Stomach (tissue), 9 donors: ENCODE data around the gene GJC3. TPM values are rescaled to one million over a fixed set of nuclear protein-coding genes. Genes with fewer than 3 reads are reported as not detected.
"Not testable (repeated sequence)": the region's sequence is repeated elsewhere in the genome, so short reads cannot be mapped to it uniquely, and the experiment has no call there.

ENCODE experiments used
- DNase-seq, 2 donors: peaks; one replicate each; pipeline versions ENCODE4 v3.0.0 to v3.0.0-alpha.2; 2013 to 2019
- H3K27ac ChIP-seq, 5 donors: fragments of 200-600 bp in 4 of 5; sonication (generic) in 4 of 5; one replicate each; pipeline ENCODE4 v1.5.1; 2013 to 2019; ENCODE audit warnings: mild to moderate bottlenecking in 1 of 5, moderate library complexity in 1 of 5
- H3K27me3 ChIP-seq, 3 donors: fragments of 200-600 bp; sonication (generic); one replicate each; pipeline ENCODE4 v1.5.1; 2017 to 2019; ENCODE audit warnings: mixed run types in 1 of 3
- H3K36me3 ChIP-seq, 4 donors: fragments of 200-600 bp; sonication (generic); 1 replicate in 3 of 4; 2 replicates in 1 of 4; pipeline ENCODE4 v1.5.1; 2016 to 2019
- H3K4me1 ChIP-seq, 4 donors: fragments of 200-600 bp; sonication (generic); one replicate each; pipeline ENCODE4 v1.5.1; 2016 to 2019
- H3K4me3 ChIP-seq, 4 donors: fragments of 200-600 bp; sonication (generic) in 3 of 4; one replicate each; pipeline ENCODE4 v1.5.1; 2016 to 2019; ENCODE audit warnings: mild to moderate bottlenecking in 1 of 4
- H3K9me3 ChIP-seq, 4 donors: fragments of 200-600 bp; sonication (generic); one replicate each; pipeline ENCODE4 v1.5.1; 2016 to 2019
- EP300 ChIP-seq: sonication (generic); formaldehyde crosslinking; IDR thresholded peaks from one replicate; pipeline ENCODE4 v1.6.1; 2017; ENCODE audit warnings: antibody characterized with exemption
- POLR2A ChIP-seq, 4 donors: fragments of 450-650 bp; IDR thresholded peaks; one replicate each; pipeline ENCODE4 v1.6.1; 2016; ENCODE audit warnings: antibody characterized with exemption in 4 of 4, control low read depth in 2 of 4, mild to moderate bottlenecking in 1 of 4, moderate library complexity in 1 of 4
- POLR2AphosphoS5 ChIP-seq, 3 donors: sonication (generic); formaldehyde crosslinking; IDR thresholded peaks; one replicate each; pipeline ENCODE4 v1.6.1; 2016; ENCODE audit warnings: antibody characterized with exemption in 3 of 3
- WGBS, 5 donors: extraction: QIAGEN DNeasy Blood & Tissue Kit in 3 of 5; methylation state at CpG; one replicate each; pipeline versions ENCODE4 v1.1.5 to v1.1.7; 2013 to 2018; 5-methylcytosine and 5-hydroxymethylcytosine counted together
- intact Hi-C: fragments of 100-400 bp; cut with DNase I; formaldehyde crosslinking; loops from one replicate; pipeline ENCODE4 v1.15.1; 2023; ENCODE audit warnings: low total_unique reads
- polyA plus RNA-seq, 3 donors: library from polyadenylated mRNA; stranded (reverse); fragments of 200-250 nt; gene quantifications; one replicate each; pipeline ENCODE4 v1.2.3, GENCODE V29; 2013
- total RNA-seq, 5 donors: library from RNA; depleted of rRNA; stranded (reverse); fragments of >200 nt; gene quantifications; one replicate each; pipeline versions ENCODE4 v1.1.0 to v1.2.3, GENCODE V29; 2014 to 2016
- TF ChIP-seq, protein P1 (sequence below), 7 experiments: fragments of 450-650 bp in 4 of 7; fragments of 200-600 bp in 3 of 7; sonication (generic) in 3 of 7; IDR thresholded peaks; one replicate each; pipeline ENCODE4 v1.5.1; 2016 to 2019; ENCODE audit warnings: antibody characterized with exemption in 7 of 7, control low read depth in 2 of 7, mild to moderate bottlenecking in 1 of 7
- donor health status: healthy with polysubstance abuse.
- donor health status: Bipolar disorder and iron deficiency.
- donor health status: healthy.

Gene GJC3
- total and polyA plus RNA-seq, 8 donors: 0.15 to 0.75 TPM; not detected in 6

DNA sequence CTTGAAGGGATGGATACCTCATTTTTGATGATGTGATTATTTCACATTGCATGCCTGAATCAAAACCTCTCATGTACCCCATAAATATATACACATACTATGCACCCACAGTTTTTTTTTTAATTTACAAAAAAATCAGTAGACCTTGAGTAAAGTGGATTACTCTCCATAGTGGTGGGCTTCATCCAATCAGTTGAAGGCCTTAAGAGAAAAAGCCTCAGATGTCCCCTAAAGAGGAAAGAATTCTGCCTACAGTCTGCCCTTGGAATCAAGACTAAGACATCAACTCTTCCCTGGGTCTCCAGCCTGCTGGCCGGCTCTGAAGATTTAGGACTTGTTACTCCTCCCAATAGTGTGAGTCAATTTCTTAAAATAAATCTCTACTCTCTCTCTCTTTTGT lies 45.3 kb upstream of the GJC3 start:
- peaks cover 0 to 7% (median 2%) of the 10 kb centered on the region in 4 donors for H3K4me1 ChIP-seq
- no peak for DNase-seq
- WGBS, 5 donors: 68 to 84% (median 72%) methylated on average over 1 of the region's 1 CpG
- intact Hi-C loops: no loop called here
- no peaks in the 10 kb centered on the region for H3K27me3 ChIP-seq
- H3K4me3 ChIP-seq: peak overlapping the region in 1 of 4 donors; percentile 2
- no peak overlapping the region for H3K27ac ChIP-seq
- TF ChIP-seq EP300 (no peak), POLR2AphosphoS5 (IDR thresholded peaks at IDR 0.05) (no peak), POLR2A (IDR thresholded peaks at IDR 0.05) (no peak)
- TF ChIP-seq, protein P1, sequence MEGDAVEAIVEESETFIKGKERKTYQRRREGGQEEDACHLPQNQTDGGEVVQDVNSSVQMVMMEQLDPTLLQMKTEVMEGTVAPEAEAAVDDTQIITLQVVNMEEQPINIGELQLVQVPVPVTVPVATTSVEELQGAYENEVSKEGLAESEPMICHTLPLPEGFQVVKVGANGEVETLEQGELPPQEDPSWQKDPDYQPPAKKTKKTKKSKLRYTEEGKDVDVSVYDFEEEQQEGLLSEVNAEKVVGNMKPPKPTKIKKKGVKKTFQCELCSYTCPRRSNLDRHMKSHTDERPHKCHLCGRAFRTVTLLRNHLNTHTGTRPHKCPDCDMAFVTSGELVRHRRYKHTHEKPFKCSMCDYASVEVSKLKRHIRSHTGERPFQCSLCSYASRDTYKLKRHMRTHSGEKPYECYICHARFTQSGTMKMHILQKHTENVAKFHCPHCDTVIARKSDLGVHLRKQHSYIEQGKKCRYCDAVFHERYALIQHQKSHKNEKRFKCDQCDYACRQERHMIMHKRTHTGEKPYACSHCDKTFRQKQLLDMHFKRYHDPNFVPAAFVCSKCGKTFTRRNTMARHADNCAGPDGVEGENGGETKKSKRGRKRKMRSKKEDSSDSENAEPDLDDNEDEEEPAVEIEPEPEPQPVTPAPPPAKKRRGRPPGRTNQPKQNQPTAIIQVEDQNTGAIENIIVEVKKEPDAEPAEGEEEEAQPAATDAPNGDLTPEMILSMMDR (IDR thresholded peaks at IDR 0.05): no peak
- H3K9me3 ChIP-seq: no peaks in the 10 kb centered on the region
- peaks cover 0 to 4% (median 0%) of the 10 kb centered on the region in 4 donors for H3K36me3 ChIP-seq

DNA sequence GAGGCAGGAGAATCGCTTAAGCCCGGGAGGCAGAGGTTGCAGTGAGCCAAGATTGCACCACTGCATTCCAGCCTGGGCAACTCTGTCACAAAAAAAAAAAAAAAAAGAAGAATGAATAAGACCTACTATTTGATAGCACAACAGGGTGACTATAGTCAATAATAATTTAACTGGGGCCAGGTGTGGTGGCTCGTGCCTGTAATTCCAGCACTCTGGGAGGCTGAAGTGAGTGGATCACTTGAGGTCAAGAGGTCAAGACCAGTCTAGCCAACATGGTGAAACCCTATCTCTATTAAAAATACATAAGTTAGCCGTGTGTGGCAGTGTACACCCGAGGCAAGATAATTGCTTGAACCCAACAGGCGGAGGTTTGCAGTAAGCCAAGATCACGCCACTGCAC lies 44.4 kb upstream of the GJC3 start:
- H3K36me3 ChIP-seq, H3K4me1 ChIP-seq, intact Hi-C loops, H3K27ac ChIP-seq, DNase-seq, H3K27me3 ChIP-seq, H3K4me3 ChIP-seq, H3K9me3 ChIP-seq: not testable (repeated sequence)
- WGBS, 5 donors: 69 to 82% (median 74%) methylated on average over 7 of the region's 7 CpGs

DNA sequence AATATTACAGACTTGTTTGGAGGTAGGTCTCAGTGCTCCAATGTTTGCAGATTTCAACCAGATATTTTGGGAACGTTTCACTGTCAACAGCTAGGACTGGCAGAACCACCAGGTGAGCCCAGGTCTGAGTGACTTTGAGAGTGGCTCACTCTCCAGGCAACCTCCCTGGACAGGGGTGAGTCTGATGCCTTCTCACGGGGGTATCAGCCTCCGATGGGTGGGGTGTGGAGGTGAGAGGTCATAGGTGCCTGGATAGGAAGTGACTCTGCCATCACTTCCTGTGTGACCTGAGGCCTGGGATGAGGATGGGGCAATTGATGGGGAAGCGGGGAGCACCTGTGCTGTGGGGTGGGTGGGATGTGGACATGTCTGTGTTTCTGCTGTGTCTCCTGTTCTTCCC lies 41.8 kb upstream of the GJC3 start:
- Histone ChIP-seq H3K4me1 (peaks cover 0 to 5% (median under 1%) of the 10 kb centered on the region in 4 donors), H3K27ac (no peak overlapping the region), H3K36me3 (peaks cover 0 to 4% (median 0%) of the 10 kb centered on the region in 4 donors), H3K27me3 (peaks cover 0 to 8% (median 0%) of the 10 kb centered on the region in 3 donors), H3K4me3 (no peak overlapping the region), H3K9me3 (no peaks in the 10 kb centered on the region)
- TF ChIP-seq POLR2AphosphoS5 (IDR thresholded peaks at IDR 0.05): no peak
- TF ChIP-seq EP300: no peak
- no peak for TF ChIP-seq POLR2A (IDR thresholded peaks at IDR 0.05)
- TF ChIP-seq, protein P1 (IDR thresholded peaks at IDR 0.05): no peak
- 60 to 74% (median 66%) methylated on average over 4 of the region's 4 CpGs for WGBS, 5 donors
- no peak for DNase-seq
- intact Hi-C loops: no loop called here

DNA sequence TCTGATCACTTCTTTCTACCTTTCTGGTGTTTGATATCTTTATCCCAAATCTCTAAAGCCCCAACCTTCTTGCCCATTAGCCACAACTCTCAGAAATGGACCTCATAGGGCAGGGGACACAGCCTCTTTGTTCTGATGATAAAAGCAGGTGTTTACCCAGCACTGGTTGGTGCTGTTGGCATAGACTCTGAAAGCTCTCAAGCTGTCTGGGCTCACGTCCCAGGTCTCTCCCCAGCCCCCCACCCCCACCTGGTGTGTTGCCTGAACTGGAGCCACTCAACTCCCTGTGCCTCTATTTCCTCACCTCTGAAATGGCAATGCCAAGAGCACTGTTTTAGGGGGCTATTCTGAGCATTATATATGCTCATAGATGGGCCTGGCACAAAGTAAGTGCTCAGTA lies 40.4 kb upstream of the GJC3 start:
- H3K36me3 ChIP-seq, H3K9me3 ChIP-seq, DNase-seq, intact Hi-C loops, H3K4me3 ChIP-seq, H3K4me1 ChIP-seq, H3K27ac ChIP-seq: not testable (repeated sequence)
- H3K27me3 ChIP-seq: peaks cover 0 to 22% (median under 1%) of the 10 kb centered on the region in 3 donors
- WGBS, 5 donors: 0 to 27% (median 12%) methylated on average over 1 of the region's 1 CpG; no CpG with 5 or more reads in 1 of the 5 donors

DNA sequence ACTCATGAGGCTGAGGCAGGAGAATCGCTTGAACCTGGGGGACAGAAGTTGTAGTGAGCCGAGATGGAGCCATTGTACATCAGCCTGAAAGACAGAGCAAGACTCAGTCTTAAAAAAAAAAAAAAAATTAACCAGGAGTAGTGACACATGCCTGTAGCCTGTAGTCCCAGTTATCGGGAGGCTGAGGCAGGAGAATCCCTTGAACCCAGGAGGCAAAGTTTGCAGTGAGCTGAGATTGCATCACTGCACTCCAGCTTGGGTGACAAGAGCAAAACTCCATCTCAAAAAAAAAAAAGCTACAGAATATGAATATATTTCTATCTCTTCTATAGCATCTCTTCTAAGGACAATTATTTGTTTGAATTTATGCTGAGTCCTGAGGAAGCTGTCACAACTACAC lies 39.9 kb upstream of the GJC3 start:
- Histone ChIP-seq H3K36me3 (peaks cover 0 to 4% (median 0%) of the 10 kb centered on the region in 4 donors), H3K27ac (no peak overlapping the region), H3K9me3 (no peaks in the 10 kb centered on the region), H3K4me1 (peaks cover 0 to 2% (median 0%) of the 10 kb centered on the region in 4 donors), H3K27me3 (peaks cover 0 to 25% (median 5%) of the 10 kb centered on the region in 3 donors), H3K4me3 (no peak overlapping the region)
- intact Hi-C loops: no loop called here
- no peak for TF ChIP-seq POLR2A (IDR thresholded peaks at IDR 0.05)
- TF ChIP-seq, protein P1 (IDR thresholded peaks at IDR 0.05): no peak
- no peak for TF ChIP-seq EP300
- TF ChIP-seq POLR2AphosphoS5 (IDR thresholded peaks at IDR 0.05): no peak
- no peak for DNase-seq
- WGBS, 5 donors: 85 to 96% (median 89%) methylated on average over 3 of the region's 3 CpGs
